GM19238 (cell line): ENCODE measurements around the gene ANKFN1.
"Not testable (repeated sequence)": the region's sequence is repeated elsewhere in the genome, so short reads cannot be mapped to it uniquely, and the experiment has no call there.

Experiments used
- DNase-seq: peaks from one replicate; pipeline ENCODE4 v3.0.0; 2011; ENCODE audit warnings: low spot score; ENCODE audit not compliant: insufficient read length

The ANKFN1 gene

DNA sequence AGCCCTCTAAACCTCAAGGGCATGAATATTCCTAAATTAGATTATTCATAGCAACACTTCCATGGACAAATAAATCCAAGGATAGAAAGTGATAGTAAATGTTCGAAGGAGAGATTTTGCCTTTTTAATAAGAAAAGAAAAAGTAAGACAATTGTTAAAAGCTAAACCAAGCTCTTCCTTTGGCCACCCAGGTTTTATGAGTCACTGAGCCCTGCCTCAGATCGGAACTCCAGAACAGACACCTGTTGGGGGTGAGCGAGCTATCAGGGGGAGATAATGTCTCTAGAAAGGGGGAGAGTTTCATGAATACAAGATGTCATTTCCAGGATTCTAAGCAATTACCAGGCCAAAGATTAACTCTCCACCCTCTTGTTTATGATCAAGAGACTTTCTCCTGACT, 171.4 kb downstream of the ANKFN1 start:
- no peak for DNase-seq

DNA sequence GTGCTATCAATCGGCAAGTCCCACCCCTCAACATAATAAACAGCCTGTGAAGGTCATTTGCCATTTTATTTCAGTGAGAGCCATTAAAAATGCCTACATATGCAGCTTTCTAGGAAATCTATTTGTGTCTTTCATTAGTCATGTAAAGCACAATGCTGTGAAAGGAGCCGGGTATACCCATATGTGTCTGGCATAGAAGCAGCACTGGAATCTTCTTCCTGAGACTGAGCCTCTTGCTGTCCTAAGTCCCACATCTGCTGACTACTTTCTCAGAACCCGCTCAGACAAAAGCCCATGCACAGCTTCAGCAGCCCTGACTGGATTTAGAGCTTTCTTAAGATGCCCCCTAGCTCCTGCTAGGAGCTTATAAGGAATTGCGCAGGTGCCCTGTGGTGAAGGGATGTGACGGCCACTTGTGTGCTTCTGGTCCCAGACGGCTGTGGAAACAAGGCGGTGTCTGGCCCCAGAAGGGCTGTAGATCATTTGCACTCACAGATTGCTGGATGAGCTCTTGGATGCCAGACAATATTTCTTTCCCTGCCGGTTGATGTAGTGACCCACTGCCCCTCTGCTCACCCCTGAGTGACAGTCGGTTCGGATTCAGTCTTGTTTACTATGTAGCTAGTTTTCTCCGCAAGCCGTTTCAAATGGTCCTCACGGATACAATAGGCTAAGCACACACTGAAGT, 172.2 kb downstream of the ANKFN1 start:
- no peak for DNase-seq

DNA sequence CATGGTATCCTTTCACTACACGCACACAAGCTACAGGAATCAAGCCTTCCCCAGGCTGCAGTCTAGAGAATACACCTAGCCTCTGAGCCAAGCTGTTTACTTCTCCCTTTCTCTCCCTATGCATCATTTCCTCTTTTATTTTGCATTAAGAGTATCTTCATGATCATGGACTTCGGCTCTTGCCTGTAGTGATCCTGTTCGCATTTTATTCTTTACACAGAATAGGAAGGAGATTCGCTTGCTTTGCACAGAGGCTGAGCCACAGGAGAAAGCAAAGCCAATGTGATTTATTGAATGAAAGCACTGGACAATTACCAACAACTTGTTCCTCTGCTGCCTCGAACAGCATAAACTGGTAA, 172.7 kb downstream of the ANKFN1 start:
- no peak for DNase-seq

DNA sequence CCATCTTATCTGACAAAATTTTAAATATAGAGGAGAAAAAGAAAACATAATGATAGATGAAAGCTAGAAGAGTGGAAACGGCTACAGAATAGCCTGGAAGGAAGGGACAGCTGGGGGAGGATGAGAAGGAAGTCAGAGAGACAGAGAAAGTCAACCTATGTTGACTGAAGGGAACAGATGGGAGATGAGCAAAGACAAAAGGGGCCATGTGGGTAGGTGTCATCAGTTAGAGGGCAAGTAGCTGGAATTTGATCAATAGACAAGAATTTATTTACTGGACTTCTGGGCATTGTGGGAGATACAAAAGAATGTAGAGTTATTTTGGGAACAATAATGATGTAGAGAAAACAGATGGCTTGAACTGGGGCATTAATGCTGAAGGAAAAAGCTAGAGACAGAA, 194.4 kb downstream of the ANKFN1 start:
- no peak for DNase-seq

DNA sequence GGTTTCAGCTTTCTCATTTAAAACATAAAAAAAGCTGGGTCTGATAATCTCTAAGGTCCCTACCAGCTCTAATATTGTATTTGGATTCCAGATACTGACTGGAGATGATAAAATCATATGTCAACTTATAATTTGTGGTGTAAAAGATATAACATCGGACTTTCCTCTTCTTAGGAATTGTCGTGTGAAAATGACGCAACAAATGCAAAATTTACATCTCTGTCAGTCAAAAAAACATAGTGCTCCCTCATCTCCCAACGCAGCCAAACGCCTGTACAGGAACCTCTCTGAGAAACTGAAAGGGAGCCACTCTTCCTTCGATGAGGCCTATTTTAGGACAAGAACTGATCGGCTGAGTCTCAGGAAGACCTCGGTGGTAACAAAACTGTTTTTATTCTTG, 197.3 kb downstream of the ANKFN1 start:
- DNase-seq: no peak

DNA sequence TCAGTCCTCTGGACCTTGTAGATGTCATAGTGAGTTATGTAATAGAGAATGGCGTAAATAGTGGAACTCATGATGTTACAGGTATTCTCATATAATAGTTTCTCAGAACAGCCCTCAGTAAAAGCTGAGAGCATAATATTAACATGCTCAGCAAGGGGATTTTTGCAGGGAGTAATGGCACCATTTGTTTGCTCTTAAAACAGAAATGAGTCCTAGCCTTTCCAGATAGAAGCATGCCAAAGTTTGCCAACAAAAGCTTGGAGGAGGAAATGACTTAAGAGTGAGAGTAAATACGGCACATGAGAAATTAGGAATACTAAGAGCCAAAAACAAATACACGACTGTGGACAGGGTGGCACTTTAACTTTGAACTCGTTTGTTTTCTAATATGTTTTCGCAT, 198.4 kb downstream of the ANKFN1 start:
- no peak for DNase-seq

DNA sequence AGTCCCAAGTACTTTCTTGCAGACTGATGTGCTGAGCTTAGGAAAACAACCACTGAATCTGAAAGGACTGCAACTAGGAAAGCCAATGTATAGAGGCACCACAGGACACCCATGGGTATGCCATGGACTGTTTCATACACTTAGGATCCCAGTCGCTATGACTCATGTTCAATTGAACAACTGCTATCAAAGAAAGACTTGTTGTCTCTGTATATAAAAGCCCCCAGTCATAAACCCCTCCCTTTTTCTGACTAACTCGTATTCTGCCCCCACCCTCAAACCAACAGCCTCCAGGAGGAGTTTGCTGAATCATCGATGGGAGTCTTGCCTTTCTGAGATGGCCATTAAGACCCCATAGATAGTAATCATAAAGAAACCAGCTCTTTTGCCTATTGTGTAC, 205.4 kb downstream of the ANKFN1 start:
- DNase-seq: no peak

DNA sequence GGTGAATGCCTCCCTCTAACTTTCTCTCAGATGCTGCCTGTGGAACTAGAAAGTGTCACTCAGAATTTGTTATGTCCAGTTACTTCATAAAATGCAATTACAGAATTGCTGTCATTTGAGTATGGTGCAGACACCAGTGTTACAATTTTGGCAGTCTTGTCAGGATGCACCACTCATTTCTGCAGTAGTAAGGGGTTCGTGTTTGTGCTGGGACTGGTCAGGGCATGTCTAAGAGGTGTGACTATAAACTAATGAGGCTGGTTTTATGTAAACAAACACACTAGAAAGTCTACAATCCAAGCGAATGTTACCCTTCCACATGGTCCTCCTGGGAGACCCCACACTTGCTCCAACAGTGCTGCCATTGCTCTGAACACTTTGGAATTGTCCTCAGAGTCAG, 206.2 kb downstream of the ANKFN1 start:
- DNase-seq: no peak

DNA sequence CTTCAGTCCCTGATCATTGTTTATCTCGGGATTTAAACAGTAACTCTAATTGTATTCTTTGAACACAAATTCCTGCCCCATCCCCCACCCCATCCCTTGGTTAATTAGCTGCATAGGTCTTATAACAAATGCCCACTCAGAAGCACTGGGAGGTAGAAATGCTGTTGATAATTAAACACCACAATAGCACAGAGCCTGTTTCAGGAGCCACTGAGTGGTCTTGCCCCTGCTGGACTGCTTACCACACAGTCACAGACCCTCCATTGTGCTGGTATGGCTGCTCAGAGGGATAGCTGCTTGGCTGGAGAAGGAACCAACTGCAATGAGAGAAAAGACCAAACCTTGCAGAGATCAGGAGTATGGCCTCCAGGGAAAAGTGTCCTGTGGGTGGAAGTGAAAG, 214.1 kb downstream of the ANKFN1 start:
- DNase-seq: no peak

DNA sequence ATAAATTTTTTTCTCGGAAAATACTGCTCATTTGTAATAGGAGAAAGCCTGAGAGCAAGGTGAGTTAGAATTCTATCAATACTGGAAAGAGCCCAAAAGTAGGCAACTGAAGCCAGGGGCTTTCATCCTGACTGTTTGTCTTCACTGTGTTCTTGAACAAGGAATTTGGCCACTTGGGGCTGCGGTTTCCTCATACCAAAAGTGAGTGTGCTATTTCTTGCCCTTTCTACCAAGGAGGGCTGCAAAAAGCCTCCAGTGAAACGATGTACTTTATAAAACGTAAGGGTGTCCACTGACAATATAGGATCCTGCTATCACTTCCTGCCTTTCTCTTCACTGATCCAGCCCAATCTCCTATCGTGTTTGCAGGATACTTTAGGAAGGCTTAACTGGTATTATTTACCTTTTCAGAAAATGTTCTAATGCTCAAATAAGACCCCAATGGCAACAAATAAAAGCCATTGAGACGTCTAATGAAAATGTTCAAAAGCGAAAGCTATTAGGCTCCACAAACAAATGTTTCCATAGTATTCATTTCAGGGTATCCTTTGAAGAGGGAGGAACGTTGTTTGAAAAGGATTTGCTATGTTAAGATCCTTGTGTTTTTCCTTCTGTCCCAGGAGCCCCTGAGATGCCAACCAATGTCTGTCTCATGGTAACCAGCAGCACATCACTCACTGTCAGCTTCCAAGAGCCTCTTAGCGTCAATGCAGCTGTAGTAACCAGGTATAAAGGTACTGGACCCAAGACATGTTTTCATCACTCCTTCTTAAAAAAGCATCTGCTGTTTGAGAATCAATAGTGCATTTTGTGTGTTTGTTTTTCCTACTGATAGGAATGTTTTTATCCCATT, 220.9 kb downstream of the ANKFN1 start:
- DNase-seq: no peak

DNA sequence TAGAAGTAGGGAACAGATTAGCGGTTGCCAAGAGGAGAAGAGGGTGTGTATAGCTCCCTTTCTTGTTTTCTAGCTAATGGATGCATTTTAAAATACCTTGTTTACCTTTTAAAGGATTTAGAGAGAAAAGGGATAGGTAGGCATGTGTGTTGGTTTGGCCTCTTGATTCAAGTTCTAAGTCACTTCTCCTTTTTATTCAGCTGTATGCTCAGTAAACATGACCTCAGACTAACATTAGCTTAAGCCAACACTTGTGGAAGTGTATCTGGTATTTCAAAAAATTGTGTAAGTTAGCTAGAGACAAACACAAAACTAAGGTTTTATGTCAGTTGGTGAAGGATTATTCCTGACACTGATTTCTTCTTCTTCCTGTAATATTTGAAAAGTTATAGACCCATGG, 236.1 kb downstream of the ANKFN1 start:
- no peak for DNase-seq

DNA sequence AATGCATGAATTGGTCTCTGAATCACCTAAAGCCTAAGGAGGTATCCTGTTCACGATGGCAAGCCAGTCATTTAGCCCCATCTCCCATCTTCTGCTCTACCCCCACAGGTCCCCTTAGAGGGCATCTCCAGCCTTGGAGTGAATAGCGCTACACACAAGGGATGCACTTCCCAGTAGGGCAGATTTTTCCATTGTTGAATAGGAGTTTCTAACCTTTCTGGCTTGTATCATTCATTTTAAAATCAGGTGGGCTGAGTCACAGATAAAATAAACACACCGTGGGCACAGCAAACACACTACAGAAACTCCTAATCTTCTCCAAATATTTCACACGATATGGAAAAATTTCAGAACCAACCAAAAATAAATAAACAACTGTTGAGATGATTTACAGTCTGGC, 239.0 kb downstream of the ANKFN1 start:
- no peak for DNase-seq

DNA sequence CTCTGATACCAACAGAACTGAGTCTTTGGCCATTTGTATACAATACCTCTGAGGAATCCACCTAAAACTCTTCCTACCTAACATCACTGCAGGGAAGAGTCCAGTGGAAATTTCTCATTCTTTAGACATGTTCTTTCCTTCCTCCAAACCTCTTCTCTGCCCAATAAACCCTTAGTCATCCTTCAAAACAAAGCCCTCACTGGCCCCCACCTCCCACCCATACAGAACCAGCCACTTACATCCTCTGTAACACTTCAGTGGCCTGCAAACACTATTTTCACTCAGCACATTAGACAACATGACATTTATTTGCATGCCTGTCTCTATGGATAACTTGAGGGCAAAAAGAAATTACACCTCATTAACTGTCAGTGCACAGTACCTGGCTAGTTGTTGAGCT, 239.9 kb downstream of the ANKFN1 start:
- no peak for DNase-seq

DNA sequence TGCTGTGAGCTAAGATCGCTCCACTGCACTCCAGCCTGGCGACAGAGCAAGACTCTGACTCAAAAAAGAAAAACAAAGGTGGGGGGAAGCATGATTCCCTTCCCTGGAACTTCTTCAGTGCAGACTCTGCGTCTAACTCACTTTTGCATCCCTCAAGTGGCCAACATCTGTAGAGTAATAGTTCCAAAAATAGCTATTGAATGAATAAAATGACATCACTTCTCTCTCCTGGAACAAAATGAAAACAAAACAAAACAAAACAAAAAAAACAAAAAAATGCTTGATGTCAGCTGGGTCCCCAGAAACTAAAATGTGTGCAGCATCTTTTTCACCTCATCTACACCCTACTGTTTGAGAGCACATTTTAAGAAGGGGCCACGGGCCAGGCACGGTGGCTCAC, 242.5 kb downstream of the ANKFN1 start:
- DNase-seq: no peak

DNA sequence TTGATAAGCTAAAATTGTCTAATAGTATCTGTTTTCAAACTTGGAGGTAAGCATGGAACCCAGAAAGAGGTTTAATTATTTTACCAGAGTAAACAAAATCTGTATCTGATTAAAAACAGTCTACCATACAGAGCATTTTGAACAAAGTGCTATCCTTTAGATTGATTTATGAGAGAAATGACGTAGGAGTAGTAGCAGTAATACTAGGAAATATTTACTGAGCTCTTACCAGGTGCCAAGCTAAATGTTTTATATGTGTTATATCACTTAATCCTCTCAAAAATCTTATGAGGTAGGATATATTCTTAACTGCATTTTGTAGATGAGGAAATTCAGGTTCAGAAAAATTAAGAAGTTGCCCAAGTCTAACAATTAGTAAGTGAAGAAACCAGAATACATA, 253.8 kb downstream of the ANKFN1 start:
- DNase-seq: no peak

DNA sequence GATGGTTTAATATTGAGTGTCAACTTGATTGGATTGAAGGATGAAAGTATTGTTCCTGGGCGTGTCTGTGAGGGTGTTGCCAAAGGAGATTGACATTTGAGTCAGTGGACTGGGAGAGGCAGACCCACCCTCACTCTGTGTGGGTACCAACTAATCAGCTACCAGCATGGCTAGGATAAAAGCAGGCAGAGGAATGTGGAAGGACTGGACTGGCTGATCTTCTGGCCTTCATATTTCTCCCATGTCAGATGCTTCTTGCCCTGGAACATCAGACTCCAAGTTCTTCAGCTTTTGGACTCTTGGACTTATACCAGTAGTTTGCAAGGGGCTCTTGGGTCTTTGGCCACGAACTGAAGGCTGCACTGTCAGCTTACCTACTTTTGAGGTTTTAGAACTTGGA, 259.1 kb downstream of the ANKFN1 start:
- not testable (repeated sequence) for DNase-seq

DNA sequence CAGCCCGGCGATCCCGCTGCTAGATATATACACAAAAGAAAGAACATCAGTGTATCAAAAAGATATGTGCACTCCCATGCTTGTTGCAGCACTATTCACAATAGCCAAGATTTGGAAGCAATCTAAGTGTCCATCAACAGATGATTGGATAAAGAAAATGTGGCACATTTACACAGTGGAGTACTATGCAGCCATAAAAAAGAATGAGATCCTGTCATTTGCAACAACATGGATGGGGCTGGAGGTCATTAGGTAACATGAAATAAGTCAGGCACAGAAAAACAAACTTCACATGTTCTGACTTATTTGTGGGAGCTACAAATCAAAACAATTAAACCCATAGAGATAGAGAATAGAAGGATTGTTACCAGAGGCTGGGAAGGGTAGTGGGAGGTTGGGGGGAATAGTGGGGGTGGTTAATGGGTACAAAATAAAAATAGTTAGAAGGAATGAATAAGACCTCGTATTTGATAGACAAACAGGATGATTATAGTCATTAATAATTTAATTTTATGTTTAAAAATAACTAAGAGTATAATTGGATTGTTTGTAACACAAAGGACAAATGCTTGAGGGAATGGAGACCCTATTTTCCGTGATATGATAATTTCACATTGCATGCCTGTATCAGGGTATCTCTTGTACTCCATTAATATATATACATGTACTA, 263.5 kb downstream of the ANKFN1 start:
- DNase-seq: no peak

DNA sequence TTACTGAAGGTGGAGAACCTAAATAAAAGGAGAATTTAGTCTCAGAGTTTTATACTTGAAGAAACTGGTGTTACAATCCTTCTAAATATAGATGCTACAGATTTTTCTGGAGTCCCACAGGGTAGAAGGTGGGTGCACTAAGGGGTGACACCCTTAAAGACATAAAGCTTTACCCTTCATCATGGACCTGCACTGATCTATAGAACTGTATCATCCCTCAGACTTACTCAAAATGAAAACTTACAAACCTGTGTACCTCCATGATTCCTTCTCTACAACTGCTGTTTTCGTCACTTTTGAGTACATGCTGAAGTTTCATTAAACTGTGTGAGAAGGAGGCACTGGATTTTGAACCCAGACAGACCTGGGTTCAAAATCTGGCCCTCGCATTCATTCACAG, 270.7 kb downstream of the ANKFN1 start:
- DNase-seq: no peak

DNA sequence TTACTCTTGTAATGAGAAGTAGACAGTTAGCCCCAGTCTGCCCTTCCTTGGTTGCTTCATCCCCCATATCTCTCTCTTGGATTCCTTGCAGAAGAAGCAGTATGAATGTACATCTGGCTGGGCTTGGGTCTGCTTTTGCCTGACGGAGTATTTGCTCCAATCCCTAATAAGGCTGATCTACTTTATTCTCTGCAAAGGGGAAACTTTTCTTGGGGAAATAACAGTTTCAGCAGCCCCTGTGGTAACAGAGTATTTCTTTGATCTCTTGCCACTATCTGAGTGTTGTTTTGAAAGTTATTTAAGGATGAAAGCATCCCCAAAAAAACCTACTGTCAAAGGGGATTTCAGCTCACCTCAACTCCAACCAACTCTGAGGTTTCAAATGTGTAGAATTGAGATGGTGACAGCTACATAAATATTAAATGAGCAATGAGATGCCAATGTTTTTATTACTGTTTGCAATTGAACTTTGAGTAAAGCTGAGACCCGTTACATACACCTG, 271.3 kb downstream of the ANKFN1 start:
- no peak for DNase-seq

DNA sequence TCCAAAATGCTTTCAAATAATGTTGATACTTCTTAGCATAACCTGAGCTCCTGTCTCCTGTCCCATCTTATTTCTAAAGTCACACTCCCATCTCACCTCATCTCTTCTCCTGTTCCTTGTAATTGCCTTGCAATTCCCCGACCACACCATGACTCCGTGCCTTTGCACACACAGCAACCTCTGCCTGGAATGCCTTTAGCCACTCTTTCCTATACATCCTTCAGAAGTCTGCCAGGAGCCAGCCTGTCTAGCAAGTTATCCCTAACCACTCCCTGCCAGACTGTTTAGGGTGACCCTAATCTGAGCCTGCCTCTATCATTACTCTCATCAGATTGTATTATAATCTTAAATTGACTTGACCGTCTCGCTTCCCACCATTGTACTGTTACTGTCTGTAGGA, 272.2 kb downstream of the ANKFN1 start:
- no peak for DNase-seq

DNA sequence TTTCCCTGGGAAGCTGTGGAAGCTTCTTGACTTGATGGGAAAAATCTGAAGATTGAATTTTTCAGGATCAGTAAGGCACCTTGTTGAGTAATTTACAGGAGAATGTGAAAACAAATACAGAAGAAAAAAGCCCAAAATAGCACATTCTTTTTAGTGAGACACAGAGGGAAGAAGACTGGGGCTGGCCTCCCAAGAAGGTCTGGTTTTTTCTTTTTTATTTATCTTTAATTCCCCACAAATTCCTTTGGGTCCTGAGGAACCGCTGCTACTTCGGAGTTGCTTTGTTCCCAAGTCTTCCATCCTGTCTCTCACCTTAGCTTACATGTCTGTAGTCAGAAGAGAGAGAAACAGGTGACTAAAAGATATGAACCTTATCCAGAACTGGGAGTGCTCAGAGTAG, 273.6 kb downstream of the ANKFN1 start:
- DNase-seq: no peak

DNA sequence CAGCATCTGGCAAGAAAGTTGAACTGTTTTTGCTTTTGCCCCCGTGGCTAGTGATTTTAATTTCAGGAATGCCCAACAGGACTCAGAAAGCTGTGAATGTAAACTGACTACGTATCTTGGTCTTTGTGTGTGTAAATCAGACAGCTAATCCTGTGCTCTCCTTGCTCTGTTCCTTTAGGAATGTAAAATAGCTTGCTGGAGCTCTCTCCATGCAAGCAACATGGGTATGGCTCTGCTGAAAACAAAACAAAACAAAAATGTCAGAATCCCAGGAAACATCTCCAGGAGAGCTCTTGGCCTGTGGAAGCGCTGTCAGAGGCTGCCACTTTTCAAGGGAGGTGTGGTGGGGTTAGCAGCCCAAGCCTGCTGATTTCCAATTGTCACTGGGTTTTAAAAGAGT, 278.5 kb downstream of the ANKFN1 start:
- no peak for DNase-seq
